ENCODE measurements around the gene CD33.

The CD33 gene

DNA sequence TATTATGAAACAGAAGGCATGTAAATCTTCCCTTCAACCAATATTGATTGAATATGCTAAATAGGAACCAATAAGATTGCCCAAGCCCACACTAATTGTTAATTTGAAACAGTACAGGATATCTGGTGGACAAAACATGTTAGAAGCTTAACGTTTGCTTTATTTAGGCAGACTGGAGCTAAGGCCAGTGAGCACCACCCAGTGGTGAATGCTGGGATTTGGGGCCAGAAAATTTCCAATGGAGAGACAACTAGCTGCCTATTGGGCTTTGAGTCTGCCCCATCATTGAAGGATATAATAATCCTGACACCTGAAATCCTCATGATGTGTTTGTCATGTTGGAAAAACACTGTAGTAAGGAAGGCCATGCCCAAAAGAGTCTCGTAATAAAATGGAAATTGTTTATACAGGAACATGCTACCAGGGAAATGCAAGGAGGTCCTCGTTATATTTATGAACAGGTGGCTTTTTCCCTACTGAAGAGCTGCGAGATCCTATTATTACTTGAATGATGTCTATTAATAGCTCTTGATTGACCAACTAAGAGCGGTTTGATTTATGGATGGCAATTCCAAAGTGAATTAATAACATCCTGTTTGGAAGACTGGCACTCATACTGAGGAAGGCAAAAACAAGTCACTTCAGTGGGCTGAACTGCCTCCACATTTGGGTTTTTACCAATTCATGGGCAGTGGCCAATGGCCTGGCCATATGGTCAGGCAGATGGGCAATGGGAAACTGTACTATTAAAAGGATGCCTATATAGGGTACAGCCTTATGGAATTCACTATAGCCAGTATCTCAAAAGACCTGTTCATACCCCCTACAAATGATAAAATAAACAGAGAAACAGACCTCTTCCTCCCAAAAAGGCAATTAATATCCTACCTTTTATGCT is 34.7 kb downstream of the CD33 start:
- peak; percentile 16 for DNase-seq

DNA sequence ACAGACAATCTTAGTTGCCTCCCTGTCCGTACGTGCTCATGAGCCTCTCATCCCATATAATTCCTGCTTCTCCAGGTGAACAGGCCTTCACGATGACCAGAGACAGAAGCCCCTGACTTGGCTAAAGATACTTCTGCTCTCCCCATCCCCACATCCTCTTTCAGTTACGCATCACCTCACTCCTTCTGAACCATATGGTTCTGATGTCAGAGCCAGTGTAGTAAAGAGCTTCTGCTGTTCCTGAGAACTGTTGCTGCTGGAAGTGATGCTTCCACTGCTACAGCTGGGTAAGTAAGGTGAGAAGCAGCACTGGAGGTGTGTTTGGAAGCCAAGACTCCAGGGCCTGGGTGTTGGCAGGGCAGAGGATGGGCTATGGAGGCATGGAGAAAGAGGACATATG is 38.9 kb downstream of the CD33 start:
- no peak for DNase-seq

DNA sequence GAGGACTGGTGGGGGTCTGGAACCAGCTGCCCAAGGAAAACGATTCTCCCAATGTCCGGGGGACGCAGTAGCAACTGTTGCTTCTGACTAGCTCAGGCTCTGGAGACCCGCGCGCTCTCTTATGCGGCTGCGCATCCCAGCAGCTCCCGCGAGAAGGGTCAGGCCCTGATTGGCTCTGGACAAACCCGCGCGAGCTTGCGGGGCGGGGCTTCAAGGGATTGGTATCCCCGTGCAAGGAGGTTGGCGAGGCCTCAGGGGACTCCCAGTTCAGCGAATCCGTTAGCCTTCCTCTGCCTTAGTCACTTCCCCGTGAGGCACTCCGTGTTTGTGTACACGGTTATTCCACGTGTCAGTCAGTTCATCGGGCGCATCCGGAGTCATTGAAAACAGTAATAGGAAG is 46.2 kb downstream of the CD33 start:
- DNase-seq, result no peak

DNA sequence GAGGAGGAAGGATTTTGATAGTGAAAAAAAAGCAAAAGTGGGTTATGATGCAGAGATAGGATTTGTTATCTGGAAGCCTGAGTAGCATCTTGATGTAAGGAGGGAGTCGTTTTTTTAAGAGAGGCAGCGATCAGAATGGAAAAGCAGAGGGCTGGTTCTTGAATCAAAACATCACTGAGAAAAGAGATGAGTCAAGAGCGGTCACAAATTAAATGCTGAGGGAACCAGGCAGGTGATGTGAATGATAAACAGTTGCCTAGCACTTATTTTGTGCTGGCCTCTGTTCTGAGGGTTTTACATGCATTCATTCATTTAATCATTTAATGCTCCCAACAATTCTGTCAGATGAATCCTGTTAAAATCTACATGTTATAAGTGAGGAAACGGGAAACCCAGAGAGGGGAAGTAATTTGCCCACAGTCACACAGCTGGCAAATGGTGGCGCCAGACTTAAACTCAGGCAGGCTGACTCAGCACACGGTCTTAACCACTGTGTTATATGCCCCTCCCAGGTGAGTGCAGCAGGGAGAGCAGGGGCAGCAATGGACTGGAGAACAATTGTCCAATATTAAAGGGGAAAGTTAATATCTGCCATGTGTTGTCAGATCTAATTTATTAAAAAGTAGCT is 47.4 kb downstream of the CD33 start:
- no peak for DNase-seq

DNA sequence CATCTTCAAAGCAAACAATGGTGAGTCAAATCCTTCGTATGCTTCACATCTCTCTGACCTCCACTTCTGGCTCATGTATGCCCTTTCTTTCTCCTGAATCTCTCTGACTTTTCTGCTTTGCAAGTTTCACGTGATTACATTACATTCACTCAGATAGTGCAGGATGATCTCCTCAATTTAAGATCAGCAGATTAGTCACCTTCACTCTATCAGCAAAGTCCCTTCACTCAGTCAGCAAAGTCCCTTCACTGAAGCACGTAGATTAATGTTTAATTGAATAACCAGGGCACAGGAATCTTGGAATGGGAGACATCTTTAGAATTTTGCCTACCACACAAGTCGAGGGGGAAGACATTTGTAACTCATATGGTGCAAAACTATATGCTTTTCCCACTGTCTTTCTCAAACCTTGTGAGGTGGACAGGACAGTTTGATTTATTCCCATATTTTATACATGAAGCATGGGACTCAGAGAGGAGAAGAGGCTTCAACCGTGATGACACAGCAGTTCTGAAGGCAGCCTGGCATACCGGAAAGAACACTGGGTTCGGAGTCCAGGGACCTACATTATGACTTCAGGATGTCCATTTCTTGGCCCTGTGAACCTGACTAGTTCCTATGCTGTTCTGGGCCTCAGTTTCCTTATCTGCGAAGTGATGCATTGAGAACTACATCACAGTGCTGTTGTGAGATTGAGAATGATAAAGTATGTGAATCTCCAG is 49.3 kb downstream of the CD33 start:
- no peak for DNase-seq

DNA sequence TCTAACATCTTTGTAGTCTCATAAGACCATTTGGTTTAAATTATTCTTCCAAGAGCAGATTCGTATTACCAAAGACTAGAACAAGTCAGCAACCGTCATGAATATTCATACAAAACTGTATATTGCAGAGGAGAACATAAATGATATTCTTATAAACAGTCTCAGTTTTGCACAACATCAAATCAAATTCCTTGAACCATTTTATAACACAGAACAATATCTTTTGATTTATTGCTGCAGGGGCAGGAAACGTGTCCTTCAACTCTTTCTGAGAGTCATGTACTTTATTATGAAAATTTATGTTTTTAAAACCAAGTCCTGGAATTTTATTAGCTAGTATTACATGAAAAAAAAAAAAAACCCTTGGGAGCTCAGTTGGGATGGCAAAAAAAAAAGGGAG is 52.2 kb downstream of the CD33 start:
- DNase-seq, result no peak

DNA sequence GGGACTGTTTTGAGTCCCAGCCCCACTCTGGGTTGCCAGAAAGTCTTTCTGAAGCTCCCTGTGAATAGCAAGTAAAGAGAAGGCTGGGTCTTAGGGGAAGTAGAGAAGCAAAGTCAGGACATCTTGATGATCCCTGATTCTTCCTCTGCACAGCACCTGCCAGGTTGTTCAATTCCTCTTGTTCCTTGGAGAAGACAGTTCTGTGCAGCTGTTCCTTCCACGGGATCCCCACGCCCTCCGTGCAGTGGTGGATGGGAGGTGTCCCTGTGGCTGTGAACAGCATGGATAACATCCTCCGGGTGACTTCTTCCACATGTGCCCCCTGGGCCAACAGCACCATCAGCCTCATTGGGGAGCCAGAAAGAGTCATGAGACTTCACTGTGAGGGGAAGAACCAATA is 57.5 kb downstream of the CD33 start:
- no peak for DNase-seq

DNA sequence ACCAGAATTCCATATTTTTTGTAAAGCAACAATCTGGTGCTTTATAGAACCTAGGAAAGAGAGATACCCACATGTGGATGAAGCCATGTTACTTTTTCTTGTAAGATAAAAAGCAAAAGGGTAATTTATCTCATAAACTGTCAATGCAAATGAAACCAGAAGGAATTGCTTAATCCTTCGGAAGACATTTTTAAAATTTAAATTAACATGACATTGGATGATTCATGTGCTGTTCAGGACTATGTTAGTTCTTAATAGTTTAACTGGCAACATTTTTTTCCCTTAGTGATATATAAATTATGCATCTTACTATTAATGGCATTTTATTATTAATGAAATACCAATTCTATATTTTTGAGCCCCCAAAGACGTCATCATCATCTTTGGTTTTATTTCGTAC is 60.8 kb downstream of the CD33 start:
- DNase-seq, result no peak
